GM18508 (cell line): ENCODE data around the gene KYAT1.

Source experiments
- ATAC-seq: cut with Tn5 transposase; IDR thresholded peaks from one replicate; pipeline ENCODE4 v1.9.1; 2021; ENCODE audit warnings: moderate number of reproducible peaks; ENCODE audit not compliant: insufficient read depth, unreplicated experiment

Gene KYAT1

DNA sequence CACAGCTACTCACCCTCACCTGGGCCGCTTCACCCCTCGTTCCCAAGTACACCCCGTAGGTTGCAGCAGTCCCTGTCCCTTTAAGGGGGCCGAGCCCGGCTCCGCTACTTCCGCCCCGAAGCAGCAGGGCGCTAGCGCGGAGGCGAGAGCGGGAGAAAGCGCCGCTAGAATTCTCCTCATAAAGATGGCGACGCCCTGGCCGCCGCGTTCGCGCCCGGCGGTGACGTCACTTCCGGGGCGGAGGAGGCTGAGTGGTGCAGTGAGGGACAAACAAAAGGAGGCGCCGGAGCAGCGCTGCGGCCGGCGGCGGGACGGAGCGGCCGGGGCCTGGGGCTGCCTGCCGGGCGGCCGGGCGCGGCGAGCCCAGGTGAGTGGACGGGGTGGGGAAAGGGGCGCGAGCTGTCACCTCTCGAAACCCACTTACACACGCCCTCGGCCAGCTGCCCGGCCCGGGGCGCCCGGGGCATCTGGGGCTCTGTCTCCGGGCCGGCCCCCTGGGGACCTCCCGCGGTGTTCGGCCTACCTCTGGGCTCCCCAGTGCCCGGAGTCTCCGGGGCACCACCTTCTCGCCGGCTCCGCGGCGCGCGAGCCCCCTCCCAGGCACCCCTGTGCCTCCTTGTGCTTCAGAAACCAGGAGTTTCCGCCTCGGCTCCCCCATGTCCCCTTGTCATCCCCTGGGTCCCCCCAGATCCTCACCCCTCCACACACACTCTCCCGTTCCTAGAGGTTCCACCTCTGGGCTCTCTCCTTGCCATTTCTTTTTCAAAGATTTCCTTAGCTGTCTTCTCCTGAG lies at the start of gene KYAT1, which contains the start of gene LRRC8A:
Gene KYAT1, minus strand, starts transcription at position 67 of the 793 bp plus-strand sequence. CDS start 36,545 bp downstream, outside the sequence.
Gene LRRC8A, plus strand, starts transcription at position 250 of the 793 bp plus-strand sequence. CDS start 25,032 bp downstream, outside the sequence.
- peak; percentile 65 for ATAC-seq

DNA sequence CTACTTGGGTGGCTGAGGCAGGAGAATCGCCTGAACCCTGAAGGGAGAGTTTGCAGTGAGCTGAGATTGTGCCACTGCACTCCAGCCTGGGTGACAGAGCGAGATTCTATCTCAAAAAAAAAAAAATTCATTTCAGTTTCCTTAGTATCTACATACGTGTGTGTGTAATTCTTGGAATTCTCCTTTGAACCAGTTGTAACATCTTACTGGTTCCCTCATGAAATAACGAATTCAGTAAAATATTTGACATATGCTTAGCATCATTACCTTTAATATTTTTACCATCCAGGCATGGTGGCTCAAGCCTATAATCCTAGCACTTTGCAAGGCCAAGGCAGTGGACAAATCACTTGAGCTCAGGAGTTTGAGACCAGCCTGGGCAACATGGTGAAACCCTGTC lies 47.8 kb upstream of the KYAT1 start:
- ATAC-seq, result no peak

DNA sequence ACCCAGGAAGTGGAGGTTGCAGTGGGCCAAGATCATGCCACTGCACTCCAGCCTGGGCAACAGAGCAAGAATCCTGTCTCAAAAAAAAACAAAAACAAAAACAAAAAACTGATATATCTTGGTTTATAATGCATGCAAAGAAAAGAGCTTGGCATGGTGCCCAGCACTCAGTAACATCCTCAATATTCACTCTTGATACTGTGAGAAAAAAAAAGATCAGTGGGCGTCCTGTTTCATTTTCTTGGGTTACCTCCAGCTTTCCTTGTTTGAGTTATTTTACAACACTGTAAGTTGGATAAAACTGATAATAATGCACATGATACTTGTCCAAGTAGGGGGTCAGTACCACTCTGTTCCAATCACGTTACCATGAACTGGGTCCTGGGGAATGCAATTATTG lies 46.9 kb upstream of the KYAT1 start:
- ATAC-seq, result no peak

GRCh38 chr9:128927731-128928411 lies 46.1 kb upstream of the KYAT1 start:
- ATAC-seq, result no peak

DNA sequence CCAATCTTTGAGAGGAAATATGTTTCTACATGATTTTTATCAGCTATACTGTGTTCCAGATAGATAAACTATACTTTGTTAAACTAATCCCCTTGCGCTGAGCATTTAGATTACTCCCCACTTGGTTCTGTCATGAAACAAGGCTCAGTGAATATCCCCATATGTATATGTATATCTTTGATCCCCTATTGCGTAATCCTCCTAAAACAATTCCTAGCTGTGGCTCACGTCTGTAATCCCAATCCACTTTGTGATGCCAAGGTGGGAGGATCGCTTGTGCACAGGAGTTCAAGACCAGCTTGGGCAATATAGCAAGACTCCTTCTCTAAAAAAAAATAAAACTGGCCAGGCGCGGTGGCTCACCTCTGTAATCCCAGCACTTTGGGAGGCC lies 41.7 kb upstream of the KYAT1 start:
- ATAC-seq, result no peak

DNA sequence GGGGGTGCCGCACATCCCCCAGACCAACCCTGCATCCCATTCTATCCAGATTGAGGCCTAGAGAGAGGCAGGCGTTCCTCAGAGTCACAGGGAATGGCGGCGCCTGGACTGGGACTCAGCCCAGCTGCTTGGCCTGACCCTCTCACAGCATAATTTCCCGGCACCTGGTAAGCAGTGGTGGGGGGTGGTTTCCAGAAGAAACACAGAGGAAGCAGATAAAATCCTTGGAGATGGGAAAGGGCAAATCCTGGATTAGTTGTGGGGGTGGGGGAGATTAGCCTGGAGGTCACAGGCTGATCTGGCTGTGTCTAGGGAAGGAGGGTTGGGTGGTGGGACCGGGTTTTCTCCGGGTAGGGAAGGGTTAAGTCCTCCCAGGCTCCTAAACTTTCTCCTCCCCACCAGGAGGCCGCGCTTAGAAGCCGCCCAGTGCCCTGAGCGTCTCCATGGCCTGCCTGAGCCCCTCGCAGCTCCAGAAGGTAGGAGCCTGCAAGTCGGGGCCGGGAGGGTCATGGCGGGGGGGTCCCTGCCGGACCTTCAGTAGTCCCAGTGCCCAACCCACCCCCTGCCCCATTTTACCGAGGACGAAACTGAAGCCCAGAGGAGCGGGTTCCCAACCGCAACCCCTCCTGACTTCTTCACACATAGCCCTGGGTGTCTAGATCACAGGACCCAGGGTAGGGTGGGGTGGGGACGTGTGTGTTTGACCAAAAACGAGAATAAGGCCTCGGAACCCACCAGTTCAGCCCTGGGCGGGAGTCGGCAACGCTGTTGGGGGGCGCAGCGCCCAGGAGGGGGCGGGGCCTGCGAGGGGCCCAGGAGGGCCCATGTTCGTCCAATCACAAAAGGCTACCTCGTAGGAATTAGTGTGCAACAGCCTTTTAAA lies 40.4 kb upstream of the KYAT1 start:
- ATAC-seq, result no peak

DNA sequence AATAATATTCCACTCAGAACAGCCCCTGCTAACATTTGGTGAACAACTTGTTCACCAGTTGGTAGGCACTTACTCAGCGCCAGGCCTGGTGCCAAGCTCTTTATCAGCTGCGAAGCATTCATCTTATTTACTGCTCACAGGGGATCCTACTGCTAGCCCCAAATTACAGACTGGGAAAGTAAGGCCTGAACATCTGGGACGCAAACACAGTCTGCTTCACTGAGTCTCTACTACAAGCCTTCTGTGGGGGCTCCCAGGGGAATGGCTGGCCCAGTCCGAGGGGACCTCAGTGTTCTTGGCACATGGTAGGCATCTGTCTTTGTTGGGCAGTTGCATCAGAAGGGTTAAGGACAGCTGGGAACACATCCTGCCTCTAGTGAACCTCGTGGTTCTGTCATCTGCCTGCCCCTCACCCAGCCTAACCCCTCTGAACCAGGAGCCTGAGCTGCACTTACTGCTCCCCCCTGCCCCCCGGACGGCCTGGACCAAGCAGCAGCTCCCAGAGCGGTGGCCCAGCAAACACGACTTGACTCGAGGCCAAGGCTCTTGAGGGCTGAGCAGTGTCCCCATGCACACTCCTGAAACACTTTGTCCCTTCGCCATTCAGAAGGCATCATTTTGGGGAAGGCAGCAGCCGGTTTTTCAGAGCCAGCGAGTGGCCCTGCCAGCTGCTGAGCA lies 38.8 kb upstream of the KYAT1 start, which contains the start of gene PHYHD1:
Gene PHYHD1, plus strand, starts transcription at position 602 of the 678 bp plus-strand sequence. CDS start 1,342 bp downstream, outside the sequence.
- ATAC-seq, result no peak

DNA sequence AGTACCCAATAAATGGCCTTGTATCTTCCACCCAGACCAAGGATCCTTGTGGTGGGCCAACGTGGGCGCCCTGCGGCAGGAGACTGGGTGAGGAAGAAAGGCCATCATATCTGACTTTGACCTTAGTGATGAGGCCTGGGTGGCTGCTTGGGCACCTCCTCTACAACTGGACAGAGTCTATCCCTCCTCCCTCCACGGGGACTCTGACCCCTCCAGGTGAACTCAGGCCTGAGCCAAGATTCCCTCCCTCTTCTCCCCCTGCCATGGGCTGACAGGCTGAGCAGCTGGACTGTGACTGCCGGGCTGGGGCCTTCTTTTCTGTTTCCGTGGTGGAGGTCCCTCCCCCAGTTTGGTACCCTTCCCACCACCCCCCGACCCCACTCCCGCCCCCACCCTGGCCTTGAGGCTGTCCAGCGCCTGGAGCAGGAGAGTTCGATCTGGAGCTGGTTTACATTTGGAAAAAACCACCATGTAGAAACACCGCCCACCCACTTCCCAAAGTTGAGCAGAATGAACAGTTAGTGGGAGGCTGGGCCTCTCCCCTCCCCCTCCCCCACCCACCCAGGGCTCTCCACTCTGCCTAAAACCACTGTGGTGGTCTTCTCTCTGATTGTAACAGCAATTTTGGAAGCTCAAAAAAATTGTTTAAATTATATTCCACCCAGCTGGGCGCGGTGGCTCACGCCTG lies 37.8 kb upstream of the KYAT1 start:
- no peak for ATAC-seq

DNA sequence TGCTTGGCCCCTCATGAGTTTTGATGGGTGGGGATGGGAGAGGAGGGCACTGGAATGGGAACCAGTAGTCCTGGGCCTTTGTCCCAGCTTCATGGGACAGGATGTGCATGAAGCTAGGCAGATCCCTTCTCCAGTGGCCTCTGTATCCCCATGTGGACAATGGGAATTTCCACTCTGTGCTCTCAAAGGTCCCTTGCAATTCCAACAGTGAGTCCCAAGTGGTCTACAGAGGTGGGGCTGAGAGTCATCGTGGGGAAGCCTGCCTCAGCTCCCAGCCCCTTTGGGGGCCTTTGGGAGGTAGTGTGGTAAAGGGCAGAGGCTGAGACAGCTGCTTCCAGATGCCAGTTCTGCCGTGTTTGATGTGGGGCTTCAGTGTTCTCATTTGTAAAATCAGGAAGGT lies 37.2 kb upstream of the KYAT1 start:
- ATAC-seq, result no peak

- ATAC-seq, result no peak
Observed at GRCh38 chr9:128917151-128917849, 35.5 kb upstream of the KYAT1 start.

- no peak for ATAC-seq
Observed at GRCh38 chr9:128916745-128917144, 35.0 kb upstream of the KYAT1 start.

- ATAC-seq, result no peak
Observed at GRCh38 chr9:128916204-128916603, 34.5 kb upstream of the KYAT1 start.

DNA sequence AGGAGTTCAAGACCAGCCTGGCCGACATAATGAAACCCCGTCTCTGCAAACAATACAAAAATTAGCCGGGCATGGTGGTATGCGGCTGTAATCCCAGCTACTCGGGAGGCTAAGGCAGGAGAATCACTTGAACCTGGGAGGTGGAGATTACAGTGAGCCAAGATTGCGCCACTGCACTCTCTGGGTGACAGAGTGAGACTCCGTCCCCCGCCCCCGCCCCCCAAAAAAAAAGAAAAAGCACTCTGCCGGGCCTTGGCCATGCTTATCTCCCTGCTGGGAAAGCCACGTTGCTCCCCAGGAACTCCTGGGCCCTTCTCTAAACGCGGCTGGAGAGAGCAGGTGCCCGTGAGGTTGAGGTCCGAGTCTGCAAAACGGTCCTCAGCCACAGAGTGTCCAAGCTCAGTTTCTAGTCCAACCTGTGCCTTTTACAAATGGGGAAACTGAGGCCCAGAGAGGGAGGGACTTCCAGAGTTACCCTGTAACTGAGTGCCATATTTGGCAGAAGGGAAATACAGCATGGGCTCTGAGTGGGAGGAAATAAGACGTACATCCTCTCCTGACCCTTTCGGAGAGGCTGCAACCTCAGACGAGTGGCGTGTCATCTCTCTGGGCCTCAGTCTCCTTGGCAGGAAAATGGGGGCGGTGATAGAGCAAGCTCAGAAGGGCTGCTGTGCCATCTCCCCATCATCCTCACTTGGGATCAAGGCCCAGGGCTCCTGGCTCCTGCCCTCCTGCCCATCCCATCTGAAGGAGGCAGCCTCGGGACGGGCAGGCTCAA lies 32.4 kb upstream of the KYAT1 start:
- no peak for ATAC-seq

- ATAC-seq, result no peak
Observed at GRCh38 chr9:128913048-128913900, 31.5 kb upstream of the KYAT1 start.

- no peak for ATAC-seq
Observed at GRCh38 chr9:128912270-128912853, 30.6 kb upstream of the KYAT1 start.

- no peak for ATAC-seq
Observed at GRCh38 chr9:128911529-128912035, 29.8 kb upstream of the KYAT1 start.

GRCh38 chr9:128910906-128911305 lies 29.2 kb upstream of the KYAT1 start:
- ATAC-seq, result no peak
